Suprapubic skin (tissue), 4 donors: ENCODE data around the gene ZNF28. TPM values are rescaled to one million over a fixed set of nuclear protein-coding genes. Genes with fewer than 3 reads are reported as not detected.
A peak's percentile ranks its signal among the peaks of the same experiment; 100 is the strongest.
"Not testable (repeated sequence)": the region's sequence is repeated elsewhere in the genome, so short reads cannot be mapped to it uniquely, and the experiment has no call there.

Source experiments
- DNase-seq, 2 donors: peaks; one replicate each; pipeline ENCODE4 v3.0.0-alpha.2; 2019; ENCODE audit warnings: low spot score in 2 of 2
- H3K27ac ChIP-seq: fragments of 200-600 bp; sonication (generic); one replicate; pipeline ENCODE4 v1.5.1; 2019
- H3K27me3 ChIP-seq: fragments of 200-600 bp; sonication (generic); one replicate; pipeline ENCODE4 v1.5.1; 2019
- H3K36me3 ChIP-seq: fragments of 200-600 bp; sonication (generic); one replicate; pipeline ENCODE4 v1.5.1; 2019
- H3K4me1 ChIP-seq: fragments of 200-600 bp; sonication (generic); one replicate; pipeline ENCODE4 v1.5.1; 2019
- H3K4me3 ChIP-seq: fragments of 200-600 bp; sonication (generic); one replicate; pipeline ENCODE4 v1.5.1; 2019; ENCODE audit warnings: mild to moderate bottlenecking
- H3K9me3 ChIP-seq: fragments of 200-600 bp; sonication (generic); one replicate; pipeline ENCODE4 v1.5.1; 2019
- EP300 ChIP-seq: sonication (generic); formaldehyde crosslinking; IDR thresholded peaks from one replicate; pipeline ENCODE4 v1.6.1; 2017; ENCODE audit warnings: antibody characterized with exemption
- POLR2A ChIP-seq, 2 donors: fragments of 450-650 bp; IDR thresholded peaks; one replicate each; pipeline ENCODE4 v1.6.1; 2017; ENCODE audit warnings: antibody characterized with exemption in 2 of 2, mild to moderate bottlenecking in 2 of 2, moderate library complexity in 2 of 2
- POLR2AphosphoS5 ChIP-seq, 3 donors: sonication (generic); formaldehyde crosslinking; IDR thresholded peaks; one replicate each; pipeline ENCODE4 v1.6.1; 2017; ENCODE audit warnings: antibody characterized with exemption in 3 of 3
- WGBS: methylation state at CpG from one replicate; pipeline ENCODE4 v1.1.5; 2018; 5-methylcytosine and 5-hydroxymethylcytosine counted together
- total RNA-seq, 4 donors: library from RNA; depleted of rRNA; stranded (reverse); fragments of >200 nt; gene quantifications; one replicate each; pipeline ENCODE4 v1.1.0, GENCODE V29; 2016
- TF ChIP-seq, protein P1 (sequence below), 2 donors: fragments of 200-600 bp in 1 of 2; fragments of 450-650 bp in 1 of 2; sonication (generic) in 1 of 2; IDR thresholded peaks; one replicate each; pipeline ENCODE4 v1.5.1; 2016 to 2019; ENCODE audit warnings: antibody characterized with exemption in 2 of 2, mild to moderate bottlenecking in 1 of 2, moderate library complexity in 1 of 2

The ZNF28 gene
- total RNA-seq, 4 donors from 2014 or later, result 10.0 to 16.7 (median 14.9) TPM

DNA sequence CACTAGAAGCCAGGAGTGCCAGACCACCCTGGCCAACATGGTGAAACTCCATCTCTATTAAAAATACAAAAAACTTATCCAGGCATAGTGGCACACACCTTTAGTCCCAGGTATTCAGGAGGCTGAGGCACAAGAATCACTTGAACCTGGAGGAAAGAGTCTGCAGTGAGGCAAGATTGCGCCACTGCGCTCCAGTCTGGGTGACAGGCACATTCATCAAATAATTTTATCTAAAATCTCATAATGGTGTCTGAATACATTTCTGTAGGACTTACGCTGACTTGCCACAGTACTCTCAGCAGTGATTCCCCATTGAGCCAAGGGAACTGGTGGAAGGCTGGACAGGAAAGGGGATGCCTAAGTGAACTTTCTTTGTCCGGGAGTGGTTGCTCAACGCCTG lies 4.3 kb upstream of the ZNF28 start:
- Histone ChIP-seq H3K4me3 (no peak overlapping the region), H3K27me3 (no peaks in the 10 kb centered on the region), H3K27ac (no peak overlapping the region), H3K4me1 (peaks cover 1% of the 10 kb centered on the region), H3K36me3 (no peaks in the 10 kb centered on the region), H3K9me3 (peaks cover 4% of the 10 kb centered on the region)
- no peak for TF ChIP-seq EP300
- TF ChIP-seq POLR2AphosphoS5 (IDR thresholded peaks at IDR 0.05), result no peak
- TF ChIP-seq POLR2A (IDR thresholded peaks at IDR 0.05), result no peak
- TF ChIP-seq, protein P1, sequence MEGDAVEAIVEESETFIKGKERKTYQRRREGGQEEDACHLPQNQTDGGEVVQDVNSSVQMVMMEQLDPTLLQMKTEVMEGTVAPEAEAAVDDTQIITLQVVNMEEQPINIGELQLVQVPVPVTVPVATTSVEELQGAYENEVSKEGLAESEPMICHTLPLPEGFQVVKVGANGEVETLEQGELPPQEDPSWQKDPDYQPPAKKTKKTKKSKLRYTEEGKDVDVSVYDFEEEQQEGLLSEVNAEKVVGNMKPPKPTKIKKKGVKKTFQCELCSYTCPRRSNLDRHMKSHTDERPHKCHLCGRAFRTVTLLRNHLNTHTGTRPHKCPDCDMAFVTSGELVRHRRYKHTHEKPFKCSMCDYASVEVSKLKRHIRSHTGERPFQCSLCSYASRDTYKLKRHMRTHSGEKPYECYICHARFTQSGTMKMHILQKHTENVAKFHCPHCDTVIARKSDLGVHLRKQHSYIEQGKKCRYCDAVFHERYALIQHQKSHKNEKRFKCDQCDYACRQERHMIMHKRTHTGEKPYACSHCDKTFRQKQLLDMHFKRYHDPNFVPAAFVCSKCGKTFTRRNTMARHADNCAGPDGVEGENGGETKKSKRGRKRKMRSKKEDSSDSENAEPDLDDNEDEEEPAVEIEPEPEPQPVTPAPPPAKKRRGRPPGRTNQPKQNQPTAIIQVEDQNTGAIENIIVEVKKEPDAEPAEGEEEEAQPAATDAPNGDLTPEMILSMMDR (IDR thresholded peaks at IDR 0.05), result no peak
- 88% methylated on average over 5 of the region's 5 CpGs for WGBS
- no peak for DNase-seq

DNA sequence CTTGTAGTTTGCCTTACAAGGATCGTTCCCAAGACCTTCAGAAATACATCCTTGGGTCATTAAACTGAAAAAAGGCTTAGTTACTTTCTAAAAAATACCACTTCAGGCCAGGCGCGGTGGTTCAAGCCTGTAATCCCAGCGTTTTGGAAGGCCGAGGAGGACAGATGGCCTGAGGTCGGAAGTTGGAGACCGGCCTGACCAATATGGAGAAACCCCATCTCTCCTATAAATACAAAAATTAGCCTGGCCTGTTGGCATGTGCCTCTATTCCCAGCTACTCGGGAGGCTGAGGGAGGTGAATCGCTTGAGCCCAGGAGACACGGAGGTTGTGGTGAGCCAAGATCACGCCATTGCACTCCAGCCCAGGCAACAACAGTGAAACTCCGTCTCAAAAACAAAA lies 2.2 kb upstream of the ZNF28 start:
- Histone ChIP-seq H3K9me3 (peaks cover 4% of the 10 kb centered on the region), H3K4me3 (no peak overlapping the region), H3K27ac (no peak overlapping the region), H3K27me3 (no peaks in the 10 kb centered on the region), H3K36me3 (no peaks in the 10 kb centered on the region), H3K4me1 (peaks cover 6% of the 10 kb centered on the region)
- WGBS, result 93% methylated on average over 12 of the region's 12 CpGs
- DNase-seq, result no peak
- TF ChIP-seq, protein P1 (IDR thresholded peaks at IDR 0.05), result no peak
- TF ChIP-seq POLR2AphosphoS5 (IDR thresholded peaks at IDR 0.05) (no peak), EP300 (no peak), POLR2A (IDR thresholded peaks at IDR 0.05) (no peak)

DNA sequence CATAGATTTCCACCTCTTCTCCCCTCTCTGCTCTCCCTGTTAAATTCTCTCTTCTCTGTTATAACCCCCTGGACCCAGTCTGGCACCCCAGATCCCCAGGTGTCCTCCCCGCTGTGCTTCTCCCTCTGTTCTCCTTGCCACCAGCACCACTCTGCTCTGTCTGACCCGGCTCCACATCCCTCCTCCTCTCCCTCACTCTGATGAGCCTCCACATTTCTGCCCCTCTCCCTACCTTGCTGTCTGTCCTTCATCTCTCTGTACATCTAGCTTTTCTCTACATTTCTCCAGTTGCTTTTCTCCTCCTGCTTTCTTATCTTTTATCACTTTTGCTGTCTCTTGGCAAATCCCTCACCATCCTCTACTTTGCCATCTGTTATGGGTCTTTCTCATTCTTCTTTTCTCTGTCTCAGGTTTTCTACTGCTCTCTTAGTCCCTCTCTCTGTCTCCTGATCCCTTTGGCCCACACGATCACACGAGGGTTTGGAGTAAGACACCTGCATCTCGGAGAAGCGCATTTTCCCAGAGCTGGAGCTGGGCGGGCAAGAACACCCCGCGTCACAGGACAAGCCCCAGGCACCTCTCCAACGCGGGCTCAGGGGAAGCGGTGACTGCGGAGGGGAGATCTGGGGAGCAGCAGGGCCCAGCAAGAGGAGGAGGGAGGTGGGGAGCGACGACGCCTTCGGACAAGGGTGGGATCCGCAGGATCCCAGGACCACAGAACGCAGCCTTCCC lies 795 bp downstream of the ZNF28 start:
- Histone ChIP-seq H3K36me3 (peaks cover 20% of the 10 kb centered on the region), H3K4me3 (peak overlapping the region; percentile 67), H3K27ac (peak overlapping the region; percentile 56)
- WGBS, result 8% methylated on average over 19 of the region's 19 CpGs
- not testable (repeated sequence) for H3K9me3 ChIP-seq, H3K27me3 ChIP-seq, H3K4me1 ChIP-seq
- DNase-seq, result peak in 1 of 2 donors; percentile 74

DNA sequence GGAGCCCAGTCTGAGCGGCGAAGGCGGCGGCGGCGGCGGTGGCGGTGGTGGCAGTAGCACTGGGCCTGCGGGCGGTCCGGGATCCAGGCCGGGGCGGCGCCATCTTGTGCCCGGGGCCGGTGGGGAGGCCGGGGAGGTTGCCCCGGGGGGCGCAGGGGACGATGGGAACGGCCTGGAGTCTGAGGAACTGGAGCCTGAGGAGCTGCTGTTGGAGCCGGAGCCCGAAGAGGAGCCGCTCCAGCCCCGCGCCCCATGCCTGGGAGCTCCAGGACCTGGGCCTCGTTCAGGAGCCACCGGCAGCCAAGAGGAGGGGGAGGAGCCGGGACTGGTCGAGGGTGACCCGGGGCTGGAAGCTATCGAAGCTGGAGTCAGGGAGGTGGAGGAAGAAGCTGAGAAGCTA lies 11.6 kb downstream of the ZNF28 start:
- H3K9me3 ChIP-seq, result no peaks in the 10 kb centered on the region
- WGBS, result 97% methylated on average over 31 of the region's 32 CpGs

DNA sequence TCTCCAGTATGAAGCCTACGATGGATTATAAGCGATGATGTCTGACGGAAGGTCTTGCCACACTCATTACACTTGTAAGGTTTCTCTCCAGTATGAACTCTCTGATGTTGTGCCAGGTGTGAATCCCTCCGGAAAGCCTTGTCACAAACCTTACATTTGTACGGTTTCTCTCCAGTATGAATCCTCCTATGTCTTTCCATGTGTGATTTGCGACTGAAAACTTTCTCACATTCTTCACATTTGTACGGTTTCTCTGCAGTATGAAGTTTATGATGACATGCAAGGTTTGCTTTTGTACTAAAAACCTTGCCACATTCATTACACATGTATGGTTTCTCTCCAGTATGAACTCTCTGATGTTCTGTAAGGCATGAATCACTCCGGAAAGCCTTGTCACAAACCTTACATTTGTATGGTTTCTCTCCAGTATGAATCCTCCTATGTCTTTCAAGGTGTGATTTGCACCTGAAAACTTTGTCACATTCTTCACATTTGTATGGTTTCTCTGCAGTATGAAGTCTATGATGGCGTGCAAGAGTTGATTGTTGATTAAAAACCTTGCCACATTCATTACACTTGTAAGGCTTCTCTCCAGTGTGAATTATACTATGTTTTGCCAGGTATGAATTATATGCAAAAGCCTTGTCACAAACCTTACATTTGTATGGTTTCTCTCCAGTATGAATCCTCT lies 21.3 kb downstream of the ZNF28 start:
- H3K36me3 ChIP-seq, result peaks cover 54% of the 10 kb centered on the region
- 93% methylated on average over 9 of the region's 9 CpGs for WGBS
- not testable (repeated sequence) for H3K27ac ChIP-seq, H3K4me1 ChIP-seq, DNase-seq, H3K4me3 ChIP-seq, H3K27me3 ChIP-seq
- H3K9me3 ChIP-seq, result peaks cover 42% of the 10 kb centered on the region

More for the DNA sequence above, 11.6 kb downstream of the ZNF28 start:
- Histone ChIP-seq H3K27ac (no peak overlapping the region), H3K27me3 (no peaks in the 10 kb centered on the region), H3K36me3 (peaks cover 59% of the 10 kb centered on the region), H3K4me3 (no peak overlapping the region), H3K4me1 (no peaks in the 10 kb centered on the region)
- no peak for TF ChIP-seq EP300
- no peak for TF ChIP-seq POLR2A (IDR thresholded peaks at IDR 0.05)
- no peak for TF ChIP-seq POLR2AphosphoS5 (IDR thresholded peaks at IDR 0.05)
- TF ChIP-seq, protein P1 (IDR thresholded peaks at IDR 0.05), result no peak
- no peak for DNase-seq

DNA sequence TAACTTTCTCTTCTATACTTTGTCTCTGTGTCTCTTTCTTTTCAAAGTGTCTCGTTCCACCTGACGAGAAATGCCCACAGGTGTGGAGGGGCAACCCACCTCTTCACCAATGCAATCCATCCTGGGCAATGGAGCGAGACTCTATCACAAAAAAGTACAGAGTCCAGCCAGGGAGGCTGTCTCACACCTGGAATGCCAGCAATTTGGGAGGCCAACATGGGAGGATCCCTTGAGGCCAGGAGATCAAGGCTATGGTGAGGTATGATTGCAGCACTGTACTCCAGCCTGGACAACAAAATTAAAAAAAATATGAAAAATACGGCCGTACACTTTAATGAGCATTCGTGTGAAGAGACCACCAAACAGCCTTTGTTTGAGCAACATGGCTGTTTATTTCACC lies 32.0 kb downstream of the ZNF28 start:
- Histone ChIP-seq H3K36me3 (no peaks in the 10 kb centered on the region), H3K27me3 (no peaks in the 10 kb centered on the region), H3K27ac (no peak overlapping the region), H3K4me3 (no peak overlapping the region), H3K4me1 (peaks cover 16% of the 10 kb centered on the region), H3K9me3 (peaks cover 6% of the 10 kb centered on the region)
- WGBS, result 94% methylated on average over 6 of the region's 6 CpGs
- TF ChIP-seq POLR2AphosphoS5 (IDR thresholded peaks at IDR 0.05) (no peak), POLR2A (IDR thresholded peaks at IDR 0.05) (no peak), EP300 (no peak)
- TF ChIP-seq, protein P1 (IDR thresholded peaks at IDR 0.05), result no peak
- no peak for DNase-seq
